Keratinocyte (primary cell): ENCODE measurements around the gene RGS17. TPM values are rescaled to one million over a fixed set of nuclear protein-coding genes. Genes with fewer than 3 reads are reported as not detected.

Experiments
- DNase-seq: peaks from one replicate; pipeline ENCODE4 v3.0.0-alpha.2; 2011; ENCODE audit warnings: low read depth, missing footprints, low spot score
- FAIRE-seq: peaks from 2 replicates; lab custom pipeline; 2011; peaks lifted over from hg19 to GRCh38; lab: Jason Lieb, UNC
- H2AFZ ChIP-seq: 2 replicates; pipeline ENCODE4 v1.6.0; 2012; ENCODE audit warnings: low read length, control low read depth, inconsistent platforms; ENCODE audit not compliant: control insufficient read depth
- H3K27ac ChIP-seq: 2 replicates; pipeline ENCODE4 v1.5.1; 2011; ENCODE audit warnings: low read length; ENCODE audit not compliant: control insufficient read depth, insufficient read depth
- H3K27me3 ChIP-seq: 3 replicates; pipeline ENCODE4 v1.6.0; 2011; ENCODE audit warnings: low read length; ENCODE audit not compliant: control insufficient read depth, insufficient read depth; ENCODE audit errors: extremely low read depth
- H3K36me3 ChIP-seq, 2 experiments: 2 replicates in 1 of 2; 3 replicates in 1 of 2; pipeline ENCODE4 v1.5.1; 2011; ENCODE audit warnings: low read length in 2 of 2, mild to moderate bottlenecking in 1 of 2; ENCODE audit not compliant: control insufficient read depth in 2 of 2, insufficient read depth in 2 of 2; ENCODE audit errors: extremely low read depth in 1 of 2
- H3K4me1 ChIP-seq: 3 replicates; pipeline ENCODE4 v1.5.1; 2011; ENCODE audit warnings: low read length; ENCODE audit not compliant: control insufficient read depth, insufficient read depth; ENCODE audit errors: extremely low read depth
- H3K4me2 ChIP-seq: 3 replicates; pipeline ENCODE4 v1.6.0; 2011; ENCODE audit warnings: low read depth, low read length; ENCODE audit not compliant: control insufficient read depth, insufficient read depth; ENCODE audit errors: extremely low read depth
- H3K4me3 ChIP-seq, 3 experiments: fragments of 200-600 bp in 1 of 3; sonication (generic) in 1 of 3; 2 replicates in 2 of 3; 3 replicates in 1 of 3; pipeline ENCODE4 v1.5.1; 2011 to 2016; ENCODE audit warnings: low read length in 3 of 3, mild to moderate bottlenecking in 3 of 3, control low read depth in 2 of 3, inconsistent platforms in 1 of 3, low read depth in 1 of 3, mixed read lengths in 1 of 3, mixed run types in 1 of 3, moderate library complexity in 1 of 3; ENCODE audit not compliant: control insufficient read depth in 2 of 3, insufficient read depth in 2 of 3; ENCODE audit errors: extremely low read depth in 1 of 3
- H3K79me2 ChIP-seq: 2 replicates; pipeline ENCODE4 v1.6.0; 2012; ENCODE audit warnings: low read length; ENCODE audit not compliant: control insufficient read depth, insufficient read depth
- H3K9ac ChIP-seq: 3 replicates; pipeline ENCODE4 v1.6.0; 2011; ENCODE audit warnings: low read length; ENCODE audit not compliant: control insufficient read depth, insufficient read depth; ENCODE audit errors: extremely low read depth
- H3K9me1 ChIP-seq: 3 replicates; pipeline ENCODE4 v1.6.0; 2011; ENCODE audit warnings: low read length; ENCODE audit not compliant: control insufficient read depth, insufficient read depth; ENCODE audit errors: extremely low read depth
- H3K9me3 ChIP-seq: 2 replicates; pipeline ENCODE4 v1.5.1; 2012; ENCODE audit warnings: low read depth, low read length; ENCODE audit not compliant: control insufficient read depth
- H4K20me1 ChIP-seq: 3 replicates; pipeline ENCODE4 v1.6.0; 2011; ENCODE audit warnings: low read length; ENCODE audit not compliant: control insufficient read depth, insufficient read depth; ENCODE audit errors: extremely low read depth
- CTCF ChIP-seq, 3 experiments: IDR thresholded peaks in 1 of 3; conservative IDR thresholded peaks in 1 of 3; optimal IDR thresholded peaks in 1 of 3; 2 replicates in 2 of 3; 3 replicates in 1 of 3; pipeline versions ENCODE3 to v1.5.1; 2011; ENCODE audit warnings: low read length in 3 of 3, mild to moderate bottlenecking in 3 of 3, moderate library complexity in 2 of 3, control low read depth in 1 of 3, inconsistent platforms in 1 of 3; ENCODE audit not compliant: insufficient read depth in 2 of 3; ENCODE audit errors: extremely low read depth in 1 of 3
- EZH2 ChIP-seq: IDR thresholded peaks from one replicate; pipeline ENCODE4 v1.6.1; 2012; ENCODE audit warnings: inconsistent platforms, mild to moderate bottlenecking, low read length, moderate library complexity
- dilution Hi-C: fragments of 300-500 bp; cut with MboI; formaldehyde crosslinking; loops from one replicate; pipeline ENCODE4 v1.7.0; 2020; ENCODE audit warnings: low sequenced_read_pairs; ENCODE audit not compliant: extremely low pct_ligation_motif_present
- polyA plus RNA-seq, 5 experiments: library from polyadenylated mRNA; depleted of rRNA in 3 of 5; stranded (reverse) in 3 of 5; stranded (forward) in 1 of 5; unstranded in 1 of 5; fragments of >200 nt; gene quantifications; 1 replicate in 1 of 5; 2 replicates in 3 of 5; 3 replicates in 1 of 5; pipeline versions ENCODE4 v1.2.1 to v1.2.3, GENCODE V29; 2011 to 2012; ENCODE audit warnings: missing spikeins in 2 of 5, low read depth in 1 of 5, low replicate concordance in 1 of 5

Gene RGS17
- polyA plus RNA-seq, 1 donor (not counting 4 experiments of a cell fraction or from before 2014, with no cell fraction given), result 0.22 TPM

GRCh38 chr6:152981219-152981618 is 149.9 kb downstream of the RGS17 start:
- dilution Hi-C loops, result no loop called here
- DNase-seq (no peak), FAIRE-seq (no peak)
- Histone ChIP-seq H3K4me2 (peak overlapping the region; percentile 67), H3K36me3 (no peaks in the 10 kb centered on the region), H3K9me1 (no peaks in the 10 kb centered on the region), H3K4me3 (peak overlapping the region; percentile 5 to 76 (median 74)), H3K9ac (peak overlapping the region; percentile 66), H3K79me2 (peaks cover 77% of the 10 kb centered on the region), H2AFZ (peak overlapping the region; percentile 3), H3K27ac (peak overlapping the region; percentile 26), H3K27me3 (no peaks in the 10 kb centered on the region), H3K9me3 (no peaks in the 10 kb centered on the region), H4K20me1 (no peaks in the 10 kb centered on the region), H3K4me1 (peaks cover 29% of the 10 kb centered on the region)
- TF ChIP-seq CTCF (optimal IDR thresholded peaks at IDR 0.05 in 1 of 3, IDR thresholded peaks at IDR 0.05 in 1 of 3, conservative IDR thresholded peaks at IDR 0.05 in 1 of 3; ENCODE audit: extremely low read depth in 1 of 3, insufficient read depth in 2 of 3, low read length in 3 of 3), result no peak
- no peak for TF ChIP-seq EZH2

DNA sequence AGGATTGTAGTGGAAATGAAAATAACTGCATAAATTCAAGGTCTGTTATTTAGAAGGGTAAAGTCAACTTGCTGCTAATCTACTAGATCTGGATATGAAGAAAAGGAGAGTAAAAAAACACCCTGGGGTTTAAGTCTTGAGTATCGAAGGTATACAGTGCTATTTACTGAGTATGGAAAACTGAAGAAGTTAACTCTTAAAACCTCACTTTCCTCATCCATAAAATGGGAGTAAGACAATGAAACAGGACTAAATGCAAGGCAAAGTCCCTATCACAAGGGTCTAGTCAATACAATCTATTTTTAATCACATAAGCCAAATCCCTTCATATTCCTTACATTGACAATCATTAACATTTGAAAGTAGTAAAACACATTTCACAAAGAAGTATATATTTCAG is 150.4 kb downstream of the RGS17 start:
- H3K79me2 ChIP-seq, result peaks cover 79% of the 10 kb centered on the region
- no peak overlapping the region for H3K9ac ChIP-seq
- FAIRE-seq, result no peak
- peaks cover 29% of the 10 kb centered on the region for H3K4me1 ChIP-seq
- peak overlapping the region; percentile 32 for H3K27ac ChIP-seq
- TF ChIP-seq EZH2 (no peak), CTCF (optimal IDR thresholded peaks at IDR 0.05 in 1 of 3, IDR thresholded peaks at IDR 0.05 in 1 of 3, conservative IDR thresholded peaks at IDR 0.05 in 1 of 3; ENCODE audit: extremely low read depth in 1 of 3, insufficient read depth in 2 of 3, low read length in 3 of 3) (no peak)
- H3K4me3 ChIP-seq, result peak overlapping the region in 2 of 3 experiments; percentile 74 to 76
- H2AFZ ChIP-seq, result no peak overlapping the region
- dilution Hi-C loops, result no loop called here
- no peaks in the 10 kb centered on the region for H3K9me1 ChIP-seq
- H3K27me3 ChIP-seq, result no peaks in the 10 kb centered on the region
- DNase-seq, result no peak
- peak overlapping the region; percentile 67 for H3K4me2 ChIP-seq
- H3K36me3 ChIP-seq, result no peaks in the 10 kb centered on the region
- no peaks in the 10 kb centered on the region for H4K20me1 ChIP-seq
- no peaks in the 10 kb centered on the region for H3K9me3 ChIP-seq
